ENCODE measurements around the gene RPS23.

RPS23 gene

GRCh38 chr5:82244854-82245635 is 33.1 kb downstream of the RPS23 start:
- no peak for DNase-seq (ENCODE audit: low read depth, low spot score)

- no peak for DNase-seq (ENCODE audit: low read depth, low spot score)
Observed at GRCh38 chr5:82244151-82244550, 34.0 kb downstream of the RPS23 start.

- DNase-seq (ENCODE audit: low read depth, low spot score) = no peak
Observed at GRCh38 chr5:82234885-82235284, 43.3 kb downstream of the RPS23 start.

- peak; percentile 29 for DNase-seq (ENCODE audit: low read depth, low spot score)
Observed at GRCh38 chr5:82225525-82226172, 52.5 kb downstream of the RPS23 start.

Data from brain pericyte (primary cell).